ENCODE results near the gene KRTAP3-1.

GRCh38 chr17:41015454-41015853 lies 6.5 kb upstream of the KRTAP3-1 start:
- TF ChIP-seq CTCF (IDR thresholded peaks at IDR 0.05) (no peak), POLR2A (IDR thresholded peaks at IDR 0.05) (no peak)

Data from suprapubic skin (tissue), 3 donors.